Common myeloid progenitor, CD34-positive (primary cell): ENCODE measurements around the gene CEACAM1.
A peak's percentile ranks its signal among the peaks of the same experiment; 100 is the strongest.
"Not testable (repeated sequence)": the region's sequence is repeated elsewhere in the genome, so short reads cannot be mapped to it uniquely, and the experiment has no call there.

Experiments
- CTCF ChIA-PET: fragments of 350-600 bp; sonication (Branson Sonifier 250); formaldehyde crosslinking; loops from one replicate; lab custom pipeline; 2021; ENCODE audit warnings: antibody characterized with exemption; lab: Charles Lee
- POLR2A ChIA-PET: fragments of 350-600 bp; sonication (Branson Sonifier 250); formaldehyde crosslinking; loops from one replicate; lab custom pipeline; 2021; ENCODE audit warnings: antibody characterized with exemption; lab: Charles Lee
- DNase-seq, 3 donors: peaks; one replicate each; pipeline versions ENCODE4 v3.0.0 to v3.0.0-alpha.2; 2013
- H3K27ac ChIP-seq, 2 experiments: 1 replicate in 1 of 2; 2 replicates in 1 of 2; pipeline ENCODE4 v1.7.0; 2013; ENCODE audit warnings: inconsistent platforms in 2 of 2, low read length in 2 of 2, mild to moderate bottlenecking in 2 of 2, low read depth in 1 of 2, moderate library complexity in 1 of 2; ENCODE audit not compliant: severe bottlenecking in 2 of 2, insufficient read depth in 1 of 2, poor library complexity in 1 of 2
- H3K27me3 ChIP-seq, 5 experiments: replicated peaks in 2 of 5; 1 replicate in 3 of 5; 2 replicates in 2 of 5; pipeline versions ENCODE4 v1.6.1 to v1.7.0; 2013; ENCODE audit warnings: low read length in 4 of 5, mild to moderate bottlenecking in 2 of 5, moderate library complexity in 2 of 5, inconsistent platforms in 1 of 5; ENCODE audit not compliant: insufficient read depth in 5 of 5, control insufficient read depth in 4 of 5
- H3K36me3 ChIP-seq, 4 experiments: 1 replicate in 2 of 4; 2 replicates in 2 of 4; pipeline versions ENCODE4 v1.6.1 to v1.7.0; 2013; ENCODE audit warnings: low read length in 3 of 4, control low read depth in 1 of 4, mild to moderate bottlenecking in 1 of 4; ENCODE audit not compliant: control insufficient read depth in 4 of 4, insufficient read depth in 4 of 4
- H3K4me1 ChIP-seq, 4 experiments: 1 replicate in 3 of 4; 2 replicates in 1 of 4; pipeline versions ENCODE4 v1.6.1 to v1.7.1; 2013; ENCODE audit warnings: low read length in 3 of 4, mild to moderate bottlenecking in 3 of 4, control low read depth in 1 of 4, inconsistent platforms in 1 of 4, moderate library complexity in 1 of 4; ENCODE audit not compliant: control insufficient read depth in 4 of 4, insufficient read depth in 4 of 4; ENCODE audit errors: control extremely low read depth in 1 of 4
- H3K4me3 ChIP-seq, 7 experiments: 1 replicate in 4 of 7; 2 replicates in 3 of 7; pipeline versions ENCODE4 v1.5.1 to v1.7.0; 2013; ENCODE audit warnings: mild to moderate bottlenecking in 7 of 7, low read length in 6 of 7, moderate library complexity in 6 of 7, inconsistent platforms in 2 of 7, low read depth in 2 of 7, control low read depth in 1 of 7; ENCODE audit not compliant: insufficient read depth in 4 of 7, control insufficient read depth in 1 of 7; ENCODE audit errors: extremely low read depth in 1 of 7
- H3K9me3 ChIP-seq, 5 experiments: 1 replicate in 4 of 5; 2 replicates in 1 of 5; pipeline versions ENCODE4 v1.6.1 to v1.7.1; 2013; ENCODE audit warnings: low read length in 4 of 5, mild to moderate bottlenecking in 2 of 5, inconsistent platforms in 1 of 5, low read depth in 1 of 5, moderate library complexity in 1 of 5; ENCODE audit not compliant: control insufficient read depth in 4 of 5, insufficient read depth in 2 of 5; ENCODE audit errors: control extremely low read depth in 1 of 5
- WGBS: methylation state at CpG from one replicate; pipeline ENCODE4 v1.1.5; 2013; ENCODE audit not compliant: insufficient coverage; 5-methylcytosine and 5-hydroxymethylcytosine counted together

CEACAM1 gene

DNA sequence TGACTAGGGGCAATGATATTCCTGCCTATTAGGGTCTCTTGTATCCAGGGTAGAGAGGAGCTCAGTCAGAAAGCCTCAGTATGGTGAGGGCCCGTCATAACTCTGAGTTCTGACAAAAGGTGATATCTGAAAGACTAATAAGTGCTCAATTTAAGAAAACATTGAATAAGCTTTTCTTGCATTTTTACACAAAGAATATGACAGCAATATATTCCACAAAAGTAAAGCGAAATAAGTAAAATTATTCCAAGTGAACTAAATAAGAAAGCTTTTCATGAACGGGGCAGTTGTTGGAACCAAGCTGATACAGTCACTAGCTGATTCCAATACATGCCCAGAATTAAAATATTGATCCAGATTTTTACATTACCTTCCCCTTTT lies 40.5 kb downstream of the CEACAM1 start:
- H3K4me3 ChIP-seq, result no peak overlapping the region
- POLR2A ChIA-PET, result no interaction called here
- no peaks in the 10 kb centered on the region for H3K36me3 ChIP-seq
- no peaks in the 10 kb centered on the region for H3K9me3 ChIP-seq
- CTCF ChIA-PET, result interaction anchor here (1.9 kb wide), 1 partner anchor 13 kb away, joined by 5 read pairs; no protein-coding TSS in a partner anchor
- DNase-seq, result no peak
- no CpG with 5 or more reads among the region's 3 CpGs for WGBS
- no peaks in the 10 kb centered on the region for H3K27me3 ChIP-seq
- H3K4me1 ChIP-seq, result no peaks in the 10 kb centered on the region
- H3K27ac ChIP-seq, result no peak overlapping the region

DNA sequence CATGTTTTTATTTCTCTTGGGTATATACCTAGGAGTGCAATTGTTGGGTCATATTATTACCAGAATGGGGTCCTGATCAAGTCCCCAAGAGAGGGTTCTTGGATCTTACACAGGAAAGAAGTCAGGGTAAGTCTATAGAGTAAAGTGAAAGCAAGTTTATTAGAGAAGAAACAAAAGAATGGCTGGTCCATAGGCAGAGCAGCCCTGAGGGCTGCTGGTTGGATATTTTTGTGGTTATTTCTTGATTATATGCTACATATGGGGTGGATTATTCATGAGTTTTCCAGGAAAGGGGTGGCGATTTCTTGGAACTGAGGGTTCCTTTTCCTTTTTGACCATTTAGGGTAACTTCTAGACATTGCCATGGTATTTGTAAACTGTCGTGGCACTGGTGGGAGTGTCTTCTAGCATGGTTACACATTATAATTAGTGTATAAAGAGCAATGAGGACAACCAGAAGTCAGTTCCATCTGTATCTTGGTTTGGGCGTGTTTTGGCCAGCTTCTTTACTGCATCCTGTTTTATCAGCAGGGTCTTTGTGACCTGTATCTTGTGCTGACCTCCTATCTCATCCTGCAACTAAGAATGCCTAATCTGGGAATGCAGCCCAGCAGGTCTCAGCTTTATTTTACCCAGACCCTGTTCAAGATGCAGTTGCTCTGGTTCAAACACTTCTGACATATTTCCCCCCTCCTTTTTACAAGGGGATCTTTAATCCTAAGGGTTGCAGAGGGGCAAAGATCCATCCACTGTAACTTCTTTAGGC lies 41.1 kb downstream of the CEACAM1 start:
- Histone ChIP-seq H3K27me3 (no peaks in the 10 kb centered on the region), H3K27ac (no peak overlapping the region), H3K4me3 (no peak overlapping the region), H3K9me3 (no peaks in the 10 kb centered on the region), H3K36me3 (no peaks in the 10 kb centered on the region), H3K4me1 (no peaks in the 10 kb centered on the region)
- CTCF ChIA-PET, result interaction anchor here (1.9 kb wide), 1 partner anchor 12 kb away, joined by 5 read pairs; no protein-coding TSS in a partner anchor
- 83% methylated on average over 1 of the region's 3 CpGs for WGBS
- POLR2A ChIA-PET, result no interaction called here
- no peak for DNase-seq

DNA sequence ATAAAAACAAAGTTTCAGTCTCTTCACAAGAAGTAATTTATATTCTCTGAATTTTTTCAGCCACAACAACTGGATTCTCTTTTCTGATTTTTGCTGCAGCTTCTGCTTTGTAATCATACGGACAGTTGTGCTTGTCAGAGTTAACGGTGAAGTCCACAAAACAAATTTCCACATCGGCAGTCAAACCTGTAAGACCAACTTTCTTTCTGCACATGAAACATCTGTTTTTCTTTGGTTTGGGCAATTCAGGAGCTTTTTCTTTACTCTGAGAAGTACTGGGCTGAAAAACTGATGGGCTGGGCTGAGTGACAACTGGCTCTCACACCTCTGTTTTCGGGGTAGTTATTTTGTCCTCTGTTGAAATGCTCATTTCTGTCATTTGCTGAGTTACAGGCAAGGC lies 43.2 kb downstream of the CEACAM1 start:
- CTCF ChIA-PET, result interaction anchor here (1.3 kb wide), 1 partner anchor 16 kb away, joined by 3 read pairs; no protein-coding TSS in a partner anchor
- 97% methylated on average over 3 of the region's 4 CpGs for WGBS
- DNase-seq, result not testable (repeated sequence)

DNA sequence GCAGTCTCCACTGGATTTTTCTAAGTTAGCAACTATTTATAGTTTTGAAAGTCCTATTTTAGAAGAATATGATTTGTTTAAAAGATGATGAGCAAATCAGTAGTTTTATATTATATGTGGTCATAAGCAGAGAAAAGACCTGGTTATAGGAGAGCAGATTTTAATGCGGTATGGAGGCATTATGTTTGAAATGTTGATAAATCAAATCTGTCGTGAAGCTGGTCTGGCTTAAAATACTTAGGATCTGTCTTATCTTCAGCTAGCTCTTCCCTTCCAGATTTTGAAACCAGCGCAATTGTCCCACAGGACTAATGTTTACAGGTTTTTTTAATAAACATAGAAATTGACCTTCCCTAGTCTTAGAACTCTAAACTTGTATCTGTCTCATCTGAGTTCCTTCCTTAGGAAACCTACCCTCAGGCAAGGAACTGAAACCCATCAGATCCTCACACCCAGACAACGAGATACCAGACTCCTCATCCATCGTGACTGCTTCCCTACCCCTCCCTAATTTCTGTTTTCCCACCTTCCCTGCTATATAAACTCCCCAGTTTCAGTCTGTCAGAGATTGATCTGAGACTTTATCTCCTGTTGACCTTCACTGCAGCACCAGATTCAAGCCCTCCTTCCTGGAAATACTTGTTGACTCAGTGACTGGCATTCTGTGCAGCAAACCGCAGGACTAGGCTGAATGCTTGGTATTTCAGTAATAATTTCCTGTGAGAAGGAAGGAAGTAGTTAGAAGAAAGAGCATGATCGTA lies 47.8 kb downstream of the CEACAM1 start:
- CTCF ChIA-PET, result no interaction called here
- Histone ChIP-seq H3K36me3 (no peaks in the 10 kb centered on the region), H3K9me3 (no peaks in the 10 kb centered on the region), H3K4me1 (peaks cover 0 to 3% (median 1%) of the 10 kb centered on the region in 4 experiments), H3K27me3 (no peaks in the 10 kb centered on the region), H3K27ac (no peak overlapping the region), H3K4me3 (no peak overlapping the region)
- peak in 1 of 3 donors; percentile 10 for DNase-seq
- WGBS, result 78% methylated on average over 4 of the region's 7 CpGs
- POLR2A ChIA-PET, result no interaction called here

More for the DNA sequence above, 43.2 kb downstream of the CEACAM1 start:
- H3K36me3 ChIP-seq, H3K27ac ChIP-seq, H3K4me1 ChIP-seq, H3K9me3 ChIP-seq, H3K27me3 ChIP-seq, POLR2A ChIA-PET, H3K4me3 ChIP-seq: not testable (repeated sequence)

DNA sequence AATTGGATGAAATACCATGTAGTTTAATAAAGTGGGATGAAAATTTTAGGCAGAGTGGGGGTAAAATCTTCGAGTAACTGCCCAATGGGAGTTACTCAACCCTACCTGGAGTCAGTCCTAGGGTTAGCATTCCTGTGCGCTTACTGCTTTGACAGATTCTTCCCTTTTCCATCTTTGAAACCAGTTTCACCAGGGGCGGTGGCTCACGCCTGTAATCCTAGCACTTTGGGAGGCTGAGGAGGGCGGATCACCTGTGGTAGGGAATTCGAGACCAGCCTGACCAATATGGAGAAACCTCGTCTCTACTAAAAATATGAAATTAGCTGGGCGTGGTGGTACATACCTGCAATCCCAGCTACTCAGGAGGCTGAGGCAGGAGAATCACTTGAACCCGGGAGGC lies 48.5 kb downstream of the CEACAM1 start:
- no peaks in the 10 kb centered on the region for H3K36me3 ChIP-seq
- CTCF ChIA-PET, result no interaction called here
- no peak overlapping the region for H3K27ac ChIP-seq
- POLR2A ChIA-PET, result no interaction called here
- peaks cover 0 to 3% (median 1%) of the 10 kb centered on the region in 4 experiments for H3K4me1 ChIP-seq
- no peak overlapping the region for H3K4me3 ChIP-seq
- WGBS, result 100% methylated on average over 8 of the region's 9 CpGs
- H3K9me3 ChIP-seq, result no peaks in the 10 kb centered on the region
- no peak for DNase-seq
- H3K27me3 ChIP-seq, result no peaks in the 10 kb centered on the region

DNA sequence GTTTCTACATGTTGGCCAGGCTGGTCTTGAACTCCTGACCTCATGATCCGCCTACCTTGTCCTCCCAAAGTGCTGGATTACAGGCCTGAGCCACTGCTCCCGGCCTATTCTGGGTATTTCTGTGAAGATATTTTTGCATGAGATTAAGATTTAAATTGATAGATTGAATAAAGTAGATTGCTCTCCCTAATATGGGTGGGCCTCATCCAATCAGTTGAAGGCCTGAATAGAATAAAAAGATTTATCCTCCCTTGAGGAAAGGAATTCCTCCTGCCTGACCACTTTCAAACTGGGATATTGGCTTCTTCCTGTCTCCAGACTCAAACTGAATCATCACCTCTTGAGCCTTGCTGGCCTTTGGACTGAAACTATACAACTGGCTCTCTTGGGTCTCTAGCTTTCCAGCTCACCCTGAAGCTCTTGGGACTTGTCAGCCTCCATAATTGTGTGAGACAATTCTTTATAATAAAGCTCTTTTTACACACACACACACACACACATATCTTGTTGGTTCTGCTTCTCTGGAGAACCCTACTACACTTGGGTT lies 49.4 kb downstream of the CEACAM1 start:
- WGBS, result 100% methylated on average over 2 of the region's 2 CpGs
- no peak for DNase-seq
- Histone ChIP-seq H3K4me1 (peaks cover 0 to 3% (median 1%) of the 10 kb centered on the region in 4 experiments), H3K4me3 (no peak overlapping the region), H3K27ac (no peak overlapping the region), H3K9me3 (no peaks in the 10 kb centered on the region), H3K27me3 (no peaks in the 10 kb centered on the region), H3K36me3 (no peaks in the 10 kb centered on the region)
- CTCF ChIA-PET, result no interaction called here
- POLR2A ChIA-PET, result interaction anchor here (0.6 kb wide), 1 partner anchor 495 kb away, joined by 4 read pairs; no protein-coding TSS in a partner anchor

DNA sequence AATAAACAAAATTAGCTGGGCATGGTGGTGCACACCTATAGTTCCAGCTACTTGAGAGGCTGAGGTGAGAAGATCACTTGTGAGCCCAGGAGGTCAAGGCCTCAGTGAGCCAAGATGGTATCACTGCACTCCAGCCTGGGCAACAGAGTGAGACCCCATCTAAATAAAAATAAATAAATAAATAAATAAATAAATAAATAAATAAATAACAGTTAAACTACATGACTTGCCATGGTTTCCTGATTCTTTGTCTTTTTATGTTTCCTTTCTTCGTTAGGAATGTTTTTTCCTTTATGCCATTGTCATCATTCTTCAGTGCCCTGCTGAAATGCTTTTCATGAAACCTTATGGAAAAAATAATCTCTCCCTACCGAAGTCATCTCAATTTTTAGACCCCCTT lies 50.3 kb downstream of the CEACAM1 start:
- H3K36me3 ChIP-seq, result no peaks in the 10 kb centered on the region
- H3K27ac ChIP-seq, result no peak overlapping the region
- ChIA-PET CTCF (no interaction called here), POLR2A (no interaction called here)
- no peak overlapping the region for H3K4me3 ChIP-seq
- H3K4me1 ChIP-seq, result peaks cover 0 to 3% (median 1%) of the 10 kb centered on the region in 4 experiments
- 100% methylated on average over 1 of the region's 2 CpGs for WGBS
- DNase-seq, result no peak
- no peaks in the 10 kb centered on the region for H3K27me3 ChIP-seq
- no peaks in the 10 kb centered on the region for H3K9me3 ChIP-seq
